ENCODE data around the gene CERCAM. TPM values are rescaled to one million over a fixed set of nuclear protein-coding genes. Genes with fewer than 3 reads are reported as not detected.

Gene CERCAM
- total and polyA plus RNA-seq, 2 of the 4 experiments (the other 2 are of a cell fraction) = 15.1 to 118 TPM

GRCh38 chr9:128473104-128473503 is 52.4 kb downstream of the CERCAM start:
- CTCF ChIA-PET = interaction anchor here (0.6 kb wide), 1 partner anchor 209 kb away, joined by 5 read pairs; no protein-coding TSS in a partner anchor
- WGBS, 2 experiments (ENCODE audit: extremely low coverage in 2 of 2, insufficient read length in 1 of 2) = 100% methylated on average over 2 of the region's 5 CpGs; no CpG with 5 or more reads in 1 of the 2 experiments

More at GRCh38 chr9:128473104-128473503, 52.4 kb downstream of the CERCAM start:
- H3K23ac ChIP-seq (ENCODE audit: low read depth, low read length) = no peak overlapping the region
- H2BK5ac ChIP-seq (ENCODE audit: low read depth, low read length, poor library complexity, severe bottlenecking) = no peak overlapping the region
- DNase-seq = no peak
- H2AK9ac ChIP-seq (replicated peaks; ENCODE audit: low read depth, low read length, poor library complexity) = no peak overlapping the region
- no peak overlapping the region for H3K18ac ChIP-seq (ENCODE audit: low read depth, low read length)
- ATAC-seq (ENCODE audit: low read depth) = no peak
- no peak overlapping the region for H2AFZ ChIP-seq (replicated peaks; ENCODE audit: low read length, poor library complexity)
- peaks cover 22% of the 10 kb centered on the region for H3K36me3 ChIP-seq (ENCODE audit: control insufficient read depth, insufficient read depth, low read length)
- H3K27me3 ChIP-seq (ENCODE audit: control insufficient read depth, insufficient read depth, low read length) = no peaks in the 10 kb centered on the region
- no peak overlapping the region for H2BK120ac ChIP-seq (ENCODE audit: low read depth, low read length)
- dilution Hi-C loops (cut with HindIII; ENCODE audit: low sequenced_read_pairs, unreplicated experiment) = no loop called here
- H3K9me3 ChIP-seq (ENCODE audit: control insufficient read depth, insufficient read depth, low read length) = no peaks in the 10 kb centered on the region
- no peak overlapping the region for H4K8ac ChIP-seq (ENCODE audit: low read depth in 2 of 2, low read length in 2 of 2)
- in situ Hi-C loops (cut with MboI; ENCODE audit: low sequenced_read_pairs) = no loop called here
- H3K27ac ChIP-seq (ENCODE audit: insufficient read depth, low read length) = no peak overlapping the region
- H3K4me2 ChIP-seq (ENCODE audit: low read depth, low read length) = no peak overlapping the region
- H2AK5ac ChIP-seq (ENCODE audit: low read depth, low read length) = no peak overlapping the region
- no peak overlapping the region for H3K4me3 ChIP-seq (ENCODE audit: insufficient read depth, low read depth, low read length)
- no peak overlapping the region for H3K9ac ChIP-seq (ENCODE audit: low read depth, low read length)
- no peaks in the 10 kb centered on the region for H3K79me1 ChIP-seq (ENCODE audit: low read depth in 1 of 2, low read length in 2 of 2)
- no peak overlapping the region for H3K14ac ChIP-seq (replicated peaks; ENCODE audit: low read depth, low read length)
- no peak overlapping the region for H3K4ac ChIP-seq (ENCODE audit: low read depth, low read length)
- no peak overlapping the region for H2BK15ac ChIP-seq (ENCODE audit: low read depth, low read length)
- no peaks in the 10 kb centered on the region; the same call in 1 of the 2 replicates for H4K20me1 ChIP-seq (ENCODE audit: insufficient read depth, low read length)
- no peak overlapping the region for H3K56ac ChIP-seq (ENCODE audit: extremely low read depth, insufficient read depth, low read length)
- TF ChIP-seq BHLHE40 (IDR thresholded peaks at IDR 0.05; ENCODE audit: low read depth, low read length) (no peak), CHD1 (IDR thresholded peaks at IDR 0.05; ENCODE audit: low read depth, low read length) (no peak)
- no peak overlapping the region for H4K5ac ChIP-seq (ENCODE audit: low read depth, low read length)
- intact Hi-C loops (cut with micrococcal nuclease) = no loop called here
- no peak overlapping the region for H2BK20ac ChIP-seq (ENCODE audit: low read depth, low read length)
- no TSS peak for BruUV-seq (replicated peaks)
- H3K9me1 ChIP-seq (ENCODE audit: insufficient read depth, low read length) = peaks cover 14% of the 10 kb centered on the region; the same call in 1 of the 2 replicates
- no peak overlapping the region for H4K91ac ChIP-seq (ENCODE audit: insufficient read depth, low read depth, low read length)
- no peaks in the 10 kb centered on the region for H3K4me1 ChIP-seq (ENCODE audit: control insufficient read depth, insufficient read depth, low read length)
- POLR2A ChIA-PET (ENCODE audit: unreplicated experiment) = no interaction called here

All from IMR-90 (cell line).